Progenitor cell of endocrine pancreas (in vitro differentiated cells): ENCODE data around the gene SDSL. TPM values are rescaled to one million over a fixed set of nuclear protein-coding genes. Genes with fewer than 3 reads are reported as not detected.

ENCODE experiments used
- DNase-seq: peaks from one replicate; pipeline ENCODE4 v3.0.0; 2021; ENCODE audit warnings: low spot score; ENCODE audit not compliant: unreplicated experiment
- H3K27ac Mint-ChIP-seq: 2 replicates; pipeline ENCODE4 v1.8.0; 2021; ENCODE audit warnings: mild to moderate bottlenecking, moderate library complexity, mixed read lengths
- H3K27me3 Mint-ChIP-seq: 2 replicates; pipeline ENCODE4 v1.8.0; 2021; ENCODE audit warnings: mixed read lengths
- H3K36me3 Mint-ChIP-seq: 2 replicates; pipeline ENCODE4 v1.8.0; 2022; ENCODE audit warnings: mixed read lengths; ENCODE audit not compliant: insufficient read depth
- H3K4me1 Mint-ChIP-seq: 2 replicates; pipeline ENCODE4 v1.8.0; 2021; ENCODE audit warnings: low read depth, mixed read lengths
- H3K4me3 Mint-ChIP-seq: 2 replicates; pipeline ENCODE4 v1.8.0; 2021; ENCODE audit warnings: low read depth, mild to moderate bottlenecking, moderate library complexity, mixed read lengths
- H3K9me3 Mint-ChIP-seq: 2 replicates; pipeline ENCODE4 v1.8.0; 2021; ENCODE audit warnings: low read depth, mixed read lengths
- total RNA-seq: library from RNA; stranded (reverse); gene quantifications from 2 replicates; pipeline ENCODE4 v1.2.1, GENCODE V29; 2021
- TF ChIP-seq, protein P1 (sequence below): fragments of 200-600 bp; sonication (generic); IDR thresholded peaks from one replicate; pipeline ENCODE4 v1.5.0; 2021; ENCODE audit warnings: antibody characterized with exemption, mild to moderate bottlenecking; ENCODE audit not compliant: unreplicated experiment

Gene SDSL
- total RNA-seq, 1 donor from 2014 or later, result 17.2 TPM

DNA sequence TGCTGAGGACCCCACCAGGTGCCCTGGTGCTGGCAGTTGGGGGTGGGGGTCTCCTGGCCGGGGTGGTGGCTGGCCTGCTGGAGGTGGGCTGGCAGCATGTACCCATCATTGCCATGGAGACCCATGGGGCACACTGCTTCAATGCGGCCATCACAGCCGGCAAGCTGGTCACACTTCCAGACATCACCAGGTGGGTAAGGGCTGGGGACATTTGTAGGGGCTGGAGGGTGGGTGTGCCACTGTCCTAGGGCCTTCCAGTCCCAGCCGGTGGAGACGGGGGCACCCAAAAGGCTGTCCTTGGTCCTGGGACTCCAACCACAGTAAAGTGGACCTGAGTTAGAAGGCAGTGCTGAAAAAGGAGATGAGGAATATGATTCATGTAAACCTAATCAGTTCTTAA lies 13.2 kb downstream of the SDSL start:
- H3K4me1 Mint-ChIP-seq, result peaks cover 6% of the 10 kb centered on the region

DNA sequence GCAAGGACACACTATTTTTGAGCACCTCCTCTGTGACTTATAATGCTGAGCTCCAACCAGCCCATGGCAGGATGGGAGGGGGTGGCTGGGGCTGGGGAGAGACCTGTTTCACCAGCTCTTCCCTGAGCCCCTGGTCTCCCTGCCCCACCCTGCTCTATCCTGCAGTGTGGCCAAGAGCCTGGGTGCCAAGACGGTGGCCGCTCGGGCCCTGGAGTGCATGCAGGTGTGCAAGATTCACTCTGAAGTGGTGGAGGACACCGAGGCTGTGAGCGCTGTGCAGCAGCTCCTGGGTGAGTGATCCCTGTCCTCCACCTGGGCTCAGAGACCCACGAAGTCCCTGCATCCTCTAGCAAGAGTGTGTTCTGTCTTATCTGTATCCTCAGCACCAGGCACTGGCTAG lies 14.4 kb downstream of the SDSL start:
- TF ChIP-seq, protein P1, sequence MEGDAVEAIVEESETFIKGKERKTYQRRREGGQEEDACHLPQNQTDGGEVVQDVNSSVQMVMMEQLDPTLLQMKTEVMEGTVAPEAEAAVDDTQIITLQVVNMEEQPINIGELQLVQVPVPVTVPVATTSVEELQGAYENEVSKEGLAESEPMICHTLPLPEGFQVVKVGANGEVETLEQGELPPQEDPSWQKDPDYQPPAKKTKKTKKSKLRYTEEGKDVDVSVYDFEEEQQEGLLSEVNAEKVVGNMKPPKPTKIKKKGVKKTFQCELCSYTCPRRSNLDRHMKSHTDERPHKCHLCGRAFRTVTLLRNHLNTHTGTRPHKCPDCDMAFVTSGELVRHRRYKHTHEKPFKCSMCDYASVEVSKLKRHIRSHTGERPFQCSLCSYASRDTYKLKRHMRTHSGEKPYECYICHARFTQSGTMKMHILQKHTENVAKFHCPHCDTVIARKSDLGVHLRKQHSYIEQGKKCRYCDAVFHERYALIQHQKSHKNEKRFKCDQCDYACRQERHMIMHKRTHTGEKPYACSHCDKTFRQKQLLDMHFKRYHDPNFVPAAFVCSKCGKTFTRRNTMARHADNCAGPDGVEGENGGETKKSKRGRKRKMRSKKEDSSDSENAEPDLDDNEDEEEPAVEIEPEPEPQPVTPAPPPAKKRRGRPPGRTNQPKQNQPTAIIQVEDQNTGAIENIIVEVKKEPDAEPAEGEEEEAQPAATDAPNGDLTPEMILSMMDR, result no peak
- Mint-ChIP-seq H3K4me1 (peaks cover 18% of the 10 kb centered on the region), H3K9me3 (no peaks in the 10 kb centered on the region), H3K27me3 (peaks cover 13% of the 10 kb centered on the region), H3K4me3 (no peak overlapping the region), H3K36me3 (no peaks in the 10 kb centered on the region), H3K27ac (no peak overlapping the region)
- DNase-seq, result no peak

More for the DNA sequence above, 13.2 kb downstream of the SDSL start:
- Mint-ChIP-seq H3K36me3 (peaks cover 1% of the 10 kb centered on the region), H3K27ac (no peak overlapping the region), H3K4me3 (no peak overlapping the region), H3K9me3 (no peaks in the 10 kb centered on the region), H3K27me3 (peaks cover 17% of the 10 kb centered on the region)
- TF ChIP-seq, protein P1, result no peak
- no peak for DNase-seq

DNA sequence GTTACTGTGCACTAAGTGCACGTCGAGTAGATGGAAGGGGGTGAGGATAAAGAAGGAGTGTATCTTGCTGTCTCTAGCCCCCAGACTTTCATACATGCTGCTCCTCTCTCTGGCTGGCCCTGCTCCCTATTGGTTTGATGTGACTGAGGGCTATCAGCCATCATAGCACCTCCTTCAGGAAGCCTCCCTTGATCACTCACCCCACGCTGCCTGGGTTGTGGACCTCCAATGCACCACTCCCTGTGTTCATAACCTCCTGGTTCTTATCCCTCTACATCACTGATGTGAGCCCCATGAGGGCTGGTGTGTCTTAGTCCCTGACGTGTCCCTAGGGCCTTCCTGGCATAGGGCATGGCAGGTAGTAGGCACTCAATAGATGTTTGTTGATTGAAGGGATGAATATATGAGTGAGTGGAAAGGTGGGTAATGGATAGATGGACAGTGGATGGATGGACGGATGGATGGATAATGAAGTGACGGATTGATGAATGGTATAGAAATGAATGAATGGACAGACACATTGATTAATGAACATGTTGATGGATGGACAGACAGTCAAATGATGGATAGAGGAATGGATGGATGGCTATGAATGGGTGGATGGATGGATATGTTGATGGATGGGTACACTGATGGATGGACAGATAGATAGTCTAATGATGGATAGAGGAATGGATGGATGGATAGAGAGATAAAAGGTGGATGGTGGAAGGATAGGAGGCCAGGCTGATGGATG lies 15.0 kb downstream of the SDSL start:
- Mint-ChIP-seq H3K4me1 (peaks cover 23% of the 10 kb centered on the region), H3K27ac (no peak overlapping the region), H3K4me3 (no peak overlapping the region), H3K27me3 (peaks cover 13% of the 10 kb centered on the region), H3K9me3 (no peaks in the 10 kb centered on the region), H3K36me3 (no peaks in the 10 kb centered on the region)
- DNase-seq, result no peak
- TF ChIP-seq, protein P1, result no peak

DNA sequence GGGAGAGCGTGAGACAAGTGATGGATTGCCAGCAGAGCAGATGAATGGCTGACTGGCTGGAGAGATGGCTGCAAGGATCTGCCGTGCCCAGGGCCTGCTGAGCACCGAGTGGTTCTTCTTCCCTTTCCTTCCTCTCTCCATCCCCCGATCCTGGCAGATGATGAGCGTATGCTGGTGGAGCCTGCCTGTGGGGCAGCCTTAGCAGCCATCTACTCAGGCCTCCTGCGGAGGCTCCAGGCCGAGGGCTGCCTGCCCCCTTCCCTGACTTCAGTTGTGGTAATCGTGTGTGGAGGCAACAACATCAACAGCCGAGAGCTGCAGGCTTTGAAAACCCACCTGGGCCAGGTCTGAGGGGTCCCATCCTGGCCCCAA lies 15.5 kb downstream of the SDSL start:
- no peak overlapping the region for H3K27ac Mint-ChIP-seq
- TF ChIP-seq, protein P1, result no peak
- no peaks in the 10 kb centered on the region for H3K36me3 Mint-ChIP-seq
- peaks cover 23% of the 10 kb centered on the region for H3K4me1 Mint-ChIP-seq
- DNase-seq, result no peak
- H3K27me3 Mint-ChIP-seq, result peaks cover 10% of the 10 kb centered on the region
- H3K4me3 Mint-ChIP-seq, result no peak overlapping the region
- H3K9me3 Mint-ChIP-seq, result no peaks in the 10 kb centered on the region

DNA sequence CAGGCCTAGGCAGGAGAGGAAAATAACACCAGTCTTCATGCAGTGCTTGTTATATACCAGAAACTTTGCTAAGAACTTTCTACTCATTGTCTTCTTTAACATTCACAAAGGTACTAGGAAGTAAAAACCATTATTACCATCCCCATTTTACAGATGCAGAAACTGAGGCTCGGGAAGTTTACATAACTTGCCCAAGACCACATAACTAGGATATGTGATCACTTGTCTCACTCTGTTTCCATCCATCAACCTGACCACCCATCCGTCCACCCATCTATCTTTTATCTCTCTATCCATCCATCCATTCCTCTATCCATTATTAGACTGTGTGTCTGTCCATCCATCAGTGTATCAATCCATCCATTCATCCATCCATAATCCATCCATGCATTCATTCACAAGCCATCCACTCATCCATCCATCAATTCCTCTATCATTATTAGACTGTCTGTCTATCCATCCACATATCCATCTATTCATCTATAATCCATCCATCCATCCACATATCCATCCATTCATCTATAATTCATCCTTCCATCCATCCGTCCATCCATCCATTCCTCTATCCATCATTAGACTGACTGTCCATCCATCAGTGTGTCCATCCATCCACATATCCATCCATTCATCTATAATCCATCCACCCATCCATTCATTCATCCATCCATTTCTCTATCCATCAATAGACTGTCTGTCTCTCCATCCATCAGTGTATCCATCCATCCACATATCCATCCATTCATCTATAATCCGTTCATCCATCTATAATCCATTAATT lies 16.5 kb downstream of the SDSL start:
- TF ChIP-seq, protein P1, result no peak
- no peak overlapping the region for H3K27ac Mint-ChIP-seq
- peaks cover 10% of the 10 kb centered on the region for H3K27me3 Mint-ChIP-seq
- no peaks in the 10 kb centered on the region for H3K36me3 Mint-ChIP-seq
- no peak for DNase-seq
- no peaks in the 10 kb centered on the region for H3K9me3 Mint-ChIP-seq
- no peak overlapping the region for H3K4me3 Mint-ChIP-seq
- H3K4me1 Mint-ChIP-seq, result peaks cover 25% of the 10 kb centered on the region
